ENCODE results near the gene ZNF385C. TPM values are rescaled to one million over a fixed set of nuclear protein-coding genes. Genes with fewer than 3 reads are reported as not detected.

Gene ZNF385C
- polyA plus RNA-seq, 2 of the 4 experiments (the other 2 are of a cell fraction): 0.13 to 0.61 TPM

DNA sequence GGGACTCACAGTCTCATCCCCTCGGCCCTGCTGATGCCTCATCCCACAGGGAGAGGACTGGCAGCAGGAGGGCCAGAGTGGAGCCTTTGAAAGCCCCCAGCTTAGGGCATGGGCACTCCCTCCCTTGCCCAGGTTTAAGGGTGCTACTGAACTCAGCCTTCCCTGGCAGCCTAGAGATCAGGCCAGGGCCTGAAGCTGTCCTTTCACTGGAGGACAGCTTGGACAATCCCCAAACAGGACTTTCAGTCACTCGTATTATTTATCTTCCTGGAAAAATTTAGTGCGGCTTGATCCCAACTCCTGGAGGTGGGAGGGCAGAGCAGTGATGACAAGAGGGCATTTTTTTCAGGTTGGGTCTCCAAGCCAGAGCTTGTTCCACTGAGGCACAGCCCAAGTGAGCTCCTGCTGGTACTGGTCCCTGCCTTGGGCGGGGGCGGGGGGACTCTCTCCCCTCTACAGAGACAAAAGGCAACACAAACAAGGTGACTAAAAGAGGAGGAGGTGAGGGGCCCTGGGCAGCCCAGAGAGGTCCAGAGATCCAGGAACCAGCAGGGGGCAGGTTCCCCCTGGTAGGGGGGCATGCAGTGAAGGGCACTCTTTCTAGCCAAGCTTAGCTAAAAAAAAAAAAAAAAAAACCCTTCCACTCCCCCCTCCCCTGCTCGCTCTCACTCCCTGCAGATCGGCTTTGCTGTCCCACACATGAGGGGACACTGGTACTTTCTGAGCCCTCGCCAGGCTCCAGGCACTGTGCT lies 1.7 kb downstream of the ZNF385C start:
- DNase-seq (ENCODE audit: low read depth in 1 of 2, low spot score in 1 of 2): no peak
- 67% methylated on average over 6 of the region's 8 CpGs for WGBS (ENCODE audit: missing lambda C conversion rate)
- Histone ChIP-seq H3K4me2 (no peak overlapping the region), H3K4me1 (0 out of 3 replicates have a peak, but pooled peaks cover 3% of the 10 kb centered on the region), H3K27ac (no peak overlapping the region), H3K4me3 (no peak overlapping the region), H3K9me3 (no peaks in the 10 kb centered on the region)
- CTCF ChIA-PET: interaction anchor here (0.8 to 39.5 kb wide), 7 partner anchors 9 to 134 kb away, joined by 3 to 658 read pairs (median 4); partner anchors contain the start of genes DHX58, DNAJC7, KAT2A and NKIRAS2
- FAIRE-seq: no peak
- ATAC-seq: no peak; a peak in 1 of 6 replicates
- POLR2A ChIA-PET: interaction anchor here (0.6 kb wide), 2 partner anchors 10 to 230 kb away, joined by 3 to 5 read pairs; no protein-coding TSS in a partner anchor
- TF ChIP-seq HDAC2 (IDR thresholded peaks at IDR 0.05) (no peak), HOXB5 (CRISPR knock-in tag; IDR thresholded peaks at IDR 0.05) (no peak), FOXS1 (CRISPR knock-in tag; IDR thresholded peaks at IDR 0.05) (no peak), FOSL2 (IDR thresholded peaks at IDR 0.05) (no peak), FOSL2 (CRISPR knock-in tag; IDR thresholded peaks at IDR 0.05) (no peak), TFCP2L1 (CRISPR knock-in tag; IDR thresholded peaks at IDR 0.05) (no peak), ZSCAN20 (CRISPR knock-in tag; IDR thresholded peaks at IDR 0.05) (no peak), EHMT2 (IDR thresholded peaks at IDR 0.05; ENCODE audit: low read depth) (no peak), JUNB (IDR thresholded peaks at IDR 0.05) (no peak), CHD4 (IDR thresholded peaks at IDR 0.05; ENCODE audit: borderline replicate concordance) (no peak), CBX2 (IDR thresholded peaks at IDR 0.05; ENCODE audit: borderline replicate concordance, low read depth) (no peak)
- TF ChIP-seq, protein P1, sequence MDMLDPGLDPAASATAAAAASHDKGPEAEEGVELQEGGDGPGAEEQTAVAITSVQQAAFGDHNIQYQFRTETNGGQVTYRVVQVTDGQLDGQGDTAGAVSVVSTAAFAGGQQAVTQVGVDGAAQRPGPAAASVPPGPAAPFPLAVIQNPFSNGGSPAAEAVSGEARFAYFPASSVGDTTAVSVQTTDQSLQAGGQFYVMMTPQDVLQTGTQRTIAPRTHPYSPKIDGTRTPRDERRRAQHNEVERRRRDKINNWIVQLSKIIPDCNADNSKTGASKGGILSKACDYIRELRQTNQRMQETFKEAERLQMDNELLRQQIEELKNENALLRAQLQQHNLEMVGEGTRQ (IDR thresholded peaks at IDR 0.05): no peak
- TF ChIP-seq, protein P2, sequence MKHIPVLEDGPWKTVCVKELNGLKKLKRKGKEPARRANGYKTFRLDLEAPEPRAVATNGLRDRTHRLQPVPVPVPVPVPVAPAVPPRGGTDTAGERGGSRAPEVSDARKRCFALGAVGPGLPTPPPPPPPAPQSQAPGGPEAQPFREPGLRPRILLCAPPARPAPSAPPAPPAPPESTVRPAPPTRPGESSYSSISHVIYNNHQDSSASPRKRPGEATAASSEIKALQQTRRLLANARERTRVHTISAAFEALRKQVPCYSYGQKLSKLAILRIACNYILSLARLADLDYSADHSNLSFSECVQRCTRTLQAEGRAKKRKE (CRISPR knock-in tag; IDR thresholded peaks at IDR 0.05; ENCODE audit: low read depth): no peak

DNA sequence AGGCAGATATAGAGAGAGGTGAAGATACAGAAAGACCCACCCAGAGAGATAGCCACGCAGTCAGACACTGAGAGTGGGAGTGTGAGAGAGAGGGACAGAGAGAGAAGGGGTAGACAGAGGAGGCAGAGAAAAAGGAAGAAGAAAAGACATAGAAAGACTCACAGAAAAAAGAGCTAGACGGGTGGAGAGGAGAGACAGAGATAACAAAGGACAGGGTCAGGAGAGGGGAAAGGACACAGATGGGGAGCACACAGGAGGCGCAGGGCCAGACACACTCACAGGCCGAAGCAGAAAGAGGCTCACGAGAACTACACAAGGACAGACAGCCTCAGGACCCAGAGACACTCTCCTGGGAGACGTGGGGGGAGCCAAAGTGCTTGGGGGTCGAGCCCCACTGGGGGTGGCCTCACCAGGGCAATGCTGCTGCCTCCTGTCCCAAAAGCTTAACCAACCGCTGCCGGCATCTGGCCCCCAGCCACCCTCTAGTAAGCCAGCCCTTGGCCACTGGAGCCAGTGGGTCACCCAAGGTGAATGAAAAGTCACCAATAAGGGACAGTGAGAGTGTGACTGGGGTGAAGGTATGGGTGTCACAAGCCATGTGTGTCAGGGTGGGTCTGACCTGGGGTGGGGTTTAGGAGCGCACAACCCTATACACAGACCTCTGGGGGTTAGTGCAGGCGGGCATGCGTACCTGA lies 3.8 kb downstream of the ZNF385C start:
- Histone ChIP-seq H3K27ac (no peak overlapping the region), H3K4me3 (no peak overlapping the region), H3K4me2 (no peak overlapping the region), H3K9me3 (no peaks in the 10 kb centered on the region), H3K4me1 (0 out of 3 replicates have a peak, but pooled peaks cover 3% of the 10 kb centered on the region)
- 76% methylated on average over 12 of the region's 12 CpGs for WGBS (ENCODE audit: missing lambda C conversion rate)
- no peak for FAIRE-seq
- ATAC-seq: no peak
- TF ChIP-seq ZNF302 (CRISPR knock-in tag; IDR thresholded peaks at IDR 0.05) (no peak), FOSB (CRISPR knock-in tag; IDR thresholded peaks at IDR 0.05) (no peak), ZC3H11A (IDR thresholded peaks at IDR 0.05) (no peak), MYC (IDR thresholded peaks at IDR 0.05; ENCODE audit: borderline replicate concordance, low read length) (no peak), HDAC2 (IDR thresholded peaks at IDR 0.05) (no peak), NPAS2 (CRISPR knock-in tag; IDR thresholded peaks at IDR 0.05; ENCODE audit: borderline replicate concordance) (no peak), MAFK (IDR thresholded peaks at IDR 0.05; ENCODE audit: partially characterized antibody) (no peak), EHF (CRISPR knock-in tag; IDR thresholded peaks at IDR 0.05) (no peak), NR3C1 (IDR thresholded peaks at IDR 0.05) (no peak)
- TF ChIP-seq, protein P3, sequence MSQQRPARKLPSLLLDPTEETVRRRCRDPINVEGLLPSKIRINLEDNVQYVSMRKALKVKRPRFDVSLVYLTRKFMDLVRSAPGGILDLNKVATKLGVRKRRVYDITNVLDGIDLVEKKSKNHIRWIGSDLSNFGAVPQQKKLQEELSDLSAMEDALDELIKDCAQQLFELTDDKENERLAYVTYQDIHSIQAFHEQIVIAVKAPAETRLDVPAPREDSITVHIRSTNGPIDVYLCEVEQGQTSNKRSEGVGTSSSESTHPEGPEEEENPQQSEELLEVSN (IDR thresholded peaks at IDR 0.05; ENCODE audit: borderline replicate concordance, low read depth): no peak
- TF ChIP-seq, protein P4, sequence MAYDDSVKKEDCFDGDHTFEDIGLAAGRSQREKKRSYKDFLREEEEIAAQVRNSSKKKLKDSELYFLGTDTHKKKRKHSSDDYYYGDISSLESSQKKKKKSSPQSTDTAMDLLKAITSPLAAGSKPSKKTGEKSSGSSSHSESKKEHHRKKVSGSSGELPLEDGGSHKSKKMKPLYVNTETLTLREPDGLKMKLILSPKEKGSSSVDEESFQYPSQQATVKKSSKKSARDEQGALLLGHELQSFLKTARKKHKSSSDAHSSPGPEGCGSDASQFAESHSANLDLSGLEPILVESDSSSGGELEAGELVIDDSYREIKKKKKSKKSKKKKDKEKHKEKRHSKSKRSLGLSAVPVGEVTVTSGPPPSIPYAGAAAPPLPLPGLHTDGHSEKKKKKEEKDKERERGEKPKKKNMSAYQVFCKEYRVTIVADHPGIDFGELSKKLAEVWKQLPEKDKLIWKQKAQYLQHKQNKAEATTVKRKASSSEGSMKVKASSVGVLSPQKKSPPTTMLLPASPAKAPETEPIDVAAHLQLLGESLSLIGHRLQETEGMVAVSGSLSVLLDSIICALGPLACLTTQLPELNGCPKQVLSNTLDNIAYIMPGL (CRISPR knock-in tag; IDR thresholded peaks at IDR 0.05; ENCODE audit: borderline replicate concordance): no peak
- no peak for DNase-seq (ENCODE audit: low read depth in 1 of 2, low spot score in 1 of 2)
- ChIA-PET POLR2A (no interaction called here), CTCF (interaction anchor here (0.6 to 39.5 kb wide), 7 partner anchors 10 to 131 kb away, joined by 3 to 658 read pairs (median 4); partner anchors contain the start of genes DHX58, DNAJC7, KAT2A and NKIRAS2)
